WTC11 (cell line): ENCODE results near the gene PDLIM7. TPM values are rescaled to one million over a fixed set of nuclear protein-coding genes. Genes with fewer than 3 reads are reported as not detected.

Experiments
- ATAC-seq: fragments of 200-7000 bp; cut with Tn5 transposase; 2 replicates; pipeline ENCODE4 v1.10.0; 2021; ENCODE audit warnings: mild to moderate bottlenecking, moderate library complexity
- CTCF ChIA-PET: fragments of 300-600 bp; sonication (Branson Sonifier 250); formaldehyde crosslinking; loops from one replicate; lab custom pipeline; 2021; ENCODE audit warnings: antibody characterized with exemption; lab: Charles Lee
- POLR2A ChIA-PET: fragments of 350-600 bp; sonication (Branson Sonifier 250); formaldehyde crosslinking; loops from one replicate; lab custom pipeline; 2021; ENCODE audit warnings: antibody characterized with exemption; lab: Charles Lee
- DNase-seq: peaks from one replicate; pipeline ENCODE4 v3.0.0; 2021; ENCODE audit warnings: low spot score
- H3K27ac Mint-ChIP-seq: 2 replicates; pipeline ENCODE4 v1.8.0; 2021; ENCODE audit warnings: mixed read lengths
- H3K27me3 Mint-ChIP-seq: 2 replicates; pipeline ENCODE4 v1.8.0; 2021; ENCODE audit warnings: low read depth, mild to moderate bottlenecking, moderate library complexity, mixed read lengths
- H3K36me3 Mint-ChIP-seq: 2 replicates; pipeline ENCODE4 v1.8.0; 2021; ENCODE audit warnings: mixed read lengths
- H3K4me1 Mint-ChIP-seq: 2 replicates; pipeline ENCODE4 v1.8.0; 2022; ENCODE audit warnings: mixed read lengths
- H3K4me3 Mint-ChIP-seq: 2 replicates; pipeline ENCODE4 v1.8.0; 2021; ENCODE audit warnings: mild to moderate bottlenecking, moderate library complexity, mixed read lengths
- H3K9me3 Mint-ChIP-seq: 2 replicates; pipeline ENCODE4 v1.8.0; 2021; ENCODE audit warnings: mixed read lengths
- CDX4 ChIP-seq: fragments of 250-450 bp; sonication (Bioruptor Pico); IDR thresholded peaks from 2 replicates; pipeline ENCODE4 v1.9.0; 2021; ENCODE audit warnings: moderate library complexity, mild to moderate bottlenecking, inconsistent platforms, borderline replicate concordance
- CREB1 ChIP-seq: sonication (generic); formaldehyde crosslinking; IDR thresholded peaks from 2 replicates; pipeline ENCODE4 v1.8.0; 2023; ENCODE audit warnings: mild to moderate bottlenecking, missing genetic modification reagents
- E2F1 ChIP-seq: sonication (generic); formaldehyde crosslinking; IDR thresholded peaks from 2 replicates; pipeline ENCODE4 v1.8.0; 2022; ENCODE audit warnings: mild to moderate bottlenecking, missing genetic modification reagents
- E2F4 ChIP-seq: sonication (generic); formaldehyde crosslinking; IDR thresholded peaks from 2 replicates; pipeline ENCODE4 v1.8.1; 2022; ENCODE audit warnings: low read depth, mild to moderate bottlenecking, moderate library complexity, missing genetic modification reagents, borderline replicate concordance
- ERG ChIP-seq: fragments of 250-450 bp; sonication (Bioruptor Pico); IDR thresholded peaks from 2 replicates; pipeline ENCODE4 v1.8.0; 2021; ENCODE audit warnings: mild to moderate bottlenecking
- HMGA2 ChIP-seq: fragments of 250-450 bp; sonication (Bioruptor Pico); IDR thresholded peaks from 2 replicates; pipeline ENCODE4 v1.4.0; 2021; ENCODE audit warnings: mild to moderate bottlenecking, moderate library complexity
- HMGXB4 ChIP-seq: sonication (generic); formaldehyde crosslinking; IDR thresholded peaks from 2 replicates; pipeline ENCODE4 v1.8.1; 2023; ENCODE audit warnings: mild to moderate bottlenecking, moderate library complexity, missing genetic modification reagents
- KAT7 ChIP-seq: sonication (generic); formaldehyde crosslinking; IDR thresholded peaks from 2 replicates; pipeline ENCODE4 v1.8.1; 2023; ENCODE audit warnings: missing genetic modification reagents, mild to moderate bottlenecking, borderline replicate concordance
- RELA ChIP-seq: sonication (generic); formaldehyde crosslinking; IDR thresholded peaks from 2 replicates; pipeline ENCODE4 v1.8.1; 2022; ENCODE audit warnings: missing genetic modification reagents, mild to moderate bottlenecking, borderline replicate concordance
- SMAD4 ChIP-seq: sonication (generic); formaldehyde crosslinking; IDR thresholded peaks from 2 replicates; pipeline ENCODE4 v1.8.0; 2022; ENCODE audit warnings: mild to moderate bottlenecking, missing genetic modification reagents
- USF1 ChIP-seq: sonication (generic); formaldehyde crosslinking; IDR thresholded peaks from 2 replicates; pipeline ENCODE4 v1.8.0; 2022; ENCODE audit warnings: mild to moderate bottlenecking, missing genetic modification reagents
- USF2 ChIP-seq: sonication (generic); formaldehyde crosslinking; IDR thresholded peaks from 2 replicates; pipeline ENCODE4 v1.8.1; 2023; ENCODE audit warnings: mild to moderate bottlenecking, missing genetic modification reagents, moderate library complexity
- ZNF219 ChIP-seq: sonication (generic); formaldehyde crosslinking; IDR thresholded peaks from 2 replicates; pipeline ENCODE4 v1.8.0; 2023; ENCODE audit warnings: missing genetic modification reagents, mild to moderate bottlenecking, borderline replicate concordance
- ZNF423 ChIP-seq: fragments of 250-450 bp; sonication (Bioruptor Pico); IDR thresholded peaks from 2 replicates; pipeline ENCODE4 v2.1.2; 2022; ENCODE audit warnings: mild to moderate bottlenecking, moderate library complexity
- ZNF425 ChIP-seq: fragments of 250-450 bp; sonication (Bioruptor Pico); conservative IDR thresholded peaks from 2 replicates; pipeline ENCODE4 v1.9.0; 2021; ENCODE audit warnings: mild to moderate bottlenecking
- total RNA-seq: library from RNA; stranded (reverse); gene quantifications from 3 replicates; pipeline ENCODE4 v1.2.3, GENCODE V29; 2021

The PDLIM7 gene
- total RNA-seq, 1 experiment from 2014 or later: 142 TPM

- Mint-ChIP-seq H3K9me3 (no peaks in the 10 kb centered on the region), H3K4me3 (no peak overlapping the region), H3K27ac (no peak overlapping the region), H3K36me3 (no peaks in the 10 kb centered on the region), H3K27me3 (peaks cover 29% of the 10 kb centered on the region), H3K4me1 (peaks cover 44% of the 10 kb centered on the region)
- no peak for TF ChIP-seq USF1 (CRISPR knock-in tag)
- TF ChIP-seq ZNF219 (CRISPR knock-in tag): no peak
- TF ChIP-seq CDX4 (CRISPR knock-in tag): no peak
- no peak for TF ChIP-seq E2F4 (CRISPR knock-in tag)
- TF ChIP-seq ZNF423: no peak
- TF ChIP-seq RELA: no peak
- POLR2A ChIA-PET: interaction anchor here (5.8 kb wide), 1 partner anchor 47 kb away, joined by 38 read pairs; no protein-coding TSS in a partner anchor
- ATAC-seq (no peak), DNase-seq (no peak)
- CTCF ChIA-PET: interaction anchor here (1.5 to 15.8 kb wide), 6 partner anchors 24 to 140 kb away, joined by 4 to 174 read pairs (median 89); partner anchors contain the start of genes GRK6 and MXD3
Observed at GRCh38 chr5:177450667-177451424, 46.6 kb downstream of the PDLIM7 start.

GRCh38 chr5:177449140-177450061, 48.0 kb downstream of the PDLIM7 start:
- no peak for TF ChIP-seq ZNF425 (CRISPR knock-in tag)
- 0 out of 2 replicates have a peak, but pooled peaks have one; percentile 44 for TF ChIP-seq SMAD4 (CRISPR knock-in tag)
- ATAC-seq (no peak), DNase-seq (no peak)
- H3K36me3 Mint-ChIP-seq: no peaks in the 10 kb centered on the region
- H3K4me1 Mint-ChIP-seq: peaks cover 56% of the 10 kb centered on the region
- ChIA-PET POLR2A (interaction anchor here (1.5 to 5.8 kb wide), 4 partner anchors 8 to 59 kb away, joined by 3 to 38 read pairs (median 8); no protein-coding TSS in a partner anchor), CTCF (interaction anchor here (0.7 to 15.8 kb wide), 14 partner anchors 9 to 315 kb away, joined by 3 to 171 read pairs (median 4); partner anchors contain the start of genes GRK6 and MXD3)
- no peak overlapping the region for H3K4me3 Mint-ChIP-seq
- no peaks in the 10 kb centered on the region for H3K9me3 Mint-ChIP-seq
- H3K27ac Mint-ChIP-seq: no peak overlapping the region
- H3K27me3 Mint-ChIP-seq: peaks cover 44% of the 10 kb centered on the region

- Mint-ChIP-seq H3K9me3 (no peaks in the 10 kb centered on the region), H3K27ac (no peak overlapping the region), H3K27me3 (peaks cover 49% of the 10 kb centered on the region), H3K4me1 (peaks cover 54% of the 10 kb centered on the region), H3K4me3 (peak overlapping the region; percentile 60), H3K36me3 (no peaks in the 10 kb centered on the region)
- no peak for ATAC-seq
- no peak for DNase-seq
- CTCF ChIA-PET: interaction anchor here (0.7 to 15.8 kb wide), 23 partner anchors 7 to 314 kb away, joined by 3 to 171 read pairs (median 5); partner anchors contain the start of genes GRK6, MXD3 and SLC34A1
- POLR2A ChIA-PET: interaction anchor here (0.9 to 5.8 kb wide), 10 partner anchors 7 to 317 kb away, joined by 3 to 38 read pairs (median 7); partner anchors contain the start of genes GRK6 and PDLIM7
- no peak for TF ChIP-seq ERG (CRISPR knock-in tag)
- no peak for TF ChIP-seq ZNF423
- TF ChIP-seq HMGA2 (CRISPR knock-in tag): no peak
- no peak for TF ChIP-seq HMGXB4 (CRISPR knock-in tag)
- no peak for TF ChIP-seq CREB1
- no peak for TF ChIP-seq USF2 (CRISPR knock-in tag)
- no peak for TF ChIP-seq KAT7 (CRISPR knock-in tag)
- TF ChIP-seq E2F1 (CRISPR knock-in tag): no peak
Observed at GRCh38 chr5:177448244-177448950, 49.0 kb downstream of the PDLIM7 start.
